Anterior cingulate cortex (tissue), 58 donors: Measurements from ENCODE around the gene SLC19A1.
A peak's percentile ranks its signal among the peaks of the same experiment; 100 is the strongest.

Experiments used
- DNase-seq, 58 donors: peaks; one replicate each; lab custom pipeline; 2025; lab: John Stamatoyannopoulos, UW

Gene SLC19A1

GRCh38 chr21:45559216-45560105 is 17.2 kb upstream of the SLC19A1 start:
- DNase-seq: no peak

- DNase-seq: no peak
Measured at GRCh38 chr21:45558044-45558721, 15.9 kb upstream of the SLC19A1 start.

GRCh38 chr21:45557616-45558043 is 15.4 kb upstream of the SLC19A1 start:
- DNase-seq: no peak

GRCh38 chr21:45556645-45557615 is 14.7 kb upstream of the SLC19A1 start:
- DNase-seq: peak in 19 of 58 donors; percentile 26 to 75 (median 47)

GRCh38 chr21:45556302-45556644 is 14.0 kb upstream of the SLC19A1 start:
- no peak for DNase-seq

GRCh38 chr21:45555557-45556301 is 13.5 kb upstream of the SLC19A1 start:
- DNase-seq: peak in 50 of 58 donors; percentile 35 to 83 (median 68)

GRCh38 chr21:45555251-45555556 is 13.0 kb upstream of the SLC19A1 start:
- no peak for DNase-seq

GRCh38 chr21:45554477-45555175 is 12.4 kb upstream of the SLC19A1 start:
- DNase-seq: peak in 56 of 58 donors; percentile 31 to 93 (median 73)

- no peak for DNase-seq
Measured at GRCh38 chr21:45552696-45553391, 10.6 kb upstream of the SLC19A1 start.

GRCh38 chr21:45551783-45552695 is 9.8 kb upstream of the SLC19A1 start:
- DNase-seq: no peak

- no peak for DNase-seq
Measured at GRCh38 chr21:45551316-45551715, 9.1 kb upstream of the SLC19A1 start.

GRCh38 chr21:45550522-45551210 is 8.4 kb upstream of the SLC19A1 start:
- DNase-seq: no peak

- DNase-seq: no peak
Measured at GRCh38 chr21:45549626-45550463, 7.6 kb upstream of the SLC19A1 start.

- DNase-seq: no peak
Measured at GRCh38 chr21:45548711-45549491, 6.7 kb upstream of the SLC19A1 start.

- DNase-seq: no peak
Measured at GRCh38 chr21:45547545-45547900, 5.3 kb upstream of the SLC19A1 start.
